Rectal smooth muscle tissue (tissue), 1 donor: ENCODE data around the gene MAGEL2.
"Not testable (repeated sequence)": the region's sequence is repeated elsewhere in the genome, so short reads cannot be mapped to it uniquely, and the experiment has no call there.

Experiments
- H3K27ac ChIP-seq: one replicate; pipeline ENCODE4 v1.7.0; 2013; ENCODE audit warnings: low read depth, low read length, inconsistent platforms
- H3K27me3 ChIP-seq: one replicate; pipeline ENCODE4 v1.7.0; 2013; ENCODE audit warnings: low read length; ENCODE audit not compliant: control insufficient read depth, insufficient read depth
- H3K36me3 ChIP-seq: one replicate; pipeline ENCODE4 v1.7.0; 2013; ENCODE audit warnings: low read length; ENCODE audit not compliant: control insufficient read depth, insufficient read depth
- H3K4me1 ChIP-seq: one replicate; pipeline ENCODE4 v1.7.0; 2013; ENCODE audit warnings: low read length; ENCODE audit not compliant: control insufficient read depth, insufficient read depth
- H3K4me3 ChIP-seq: one replicate; pipeline ENCODE4 v1.7.0; 2013; ENCODE audit warnings: low read length
- H3K9ac ChIP-seq: one replicate; pipeline ENCODE4 v1.7.0; 2013; ENCODE audit warnings: low read length

MAGEL2 gene

GRCh38 chr15:23646165-23647000 is 1.3 kb downstream of the MAGEL2 start:
- H3K36me3 ChIP-seq: no peaks in the 10 kb centered on the region
- no peaks in the 10 kb centered on the region for H3K4me1 ChIP-seq
- H3K27me3 ChIP-seq: no peaks in the 10 kb centered on the region
- H3K27ac ChIP-seq: no peak overlapping the region
- H3K9ac ChIP-seq: no peak overlapping the region
- no peak overlapping the region for H3K4me3 ChIP-seq

- H3K9ac ChIP-seq: no peak overlapping the region
- no peak overlapping the region for H3K4me3 ChIP-seq
- no peaks in the 10 kb centered on the region for H3K36me3 ChIP-seq
- H3K27me3 ChIP-seq: no peaks in the 10 kb centered on the region
- no peaks in the 10 kb centered on the region for H3K4me1 ChIP-seq
- no peak overlapping the region for H3K27ac ChIP-seq
Observed at GRCh38 chr15:23645371-23646164, 2.1 kb downstream of the MAGEL2 start.

- H3K27me3 ChIP-seq: no peaks in the 10 kb centered on the region
Observed at GRCh38 chr15:23644829-23645228, 2.8 kb downstream of the MAGEL2 start.

GRCh38 chr15:23642413-23643044 is 5.1 kb downstream of the MAGEL2 start:
- no peaks in the 10 kb centered on the region for H3K27me3 ChIP-seq
- H3K36me3 ChIP-seq: no peaks in the 10 kb centered on the region
- no peak overlapping the region for H3K27ac ChIP-seq
- H3K4me3 ChIP-seq: no peak overlapping the region
- H3K9ac ChIP-seq: no peak overlapping the region
- H3K4me1 ChIP-seq: no peaks in the 10 kb centered on the region

More at GRCh38 chr15:23644829-23645228, 2.8 kb downstream of the MAGEL2 start:
- H3K4me1 ChIP-seq: no peaks in the 10 kb centered on the region
- H3K27ac ChIP-seq: no peak overlapping the region
- H3K4me3 ChIP-seq: no peak overlapping the region
- H3K9ac ChIP-seq: no peak overlapping the region
- no peaks in the 10 kb centered on the region for H3K36me3 ChIP-seq

GRCh38 chr15:23634181-23634580 is 13.5 kb downstream of the MAGEL2 start:
- Histone ChIP-seq H3K9ac (no peak overlapping the region), H3K27ac (no peak overlapping the region), H3K27me3 (no peaks in the 10 kb centered on the region), H3K4me3 (no peak overlapping the region), H3K4me1 (no peaks in the 10 kb centered on the region), H3K36me3 (no peaks in the 10 kb centered on the region)

GRCh38 chr15:23629234-23629805 is 18.3 kb downstream of the MAGEL2 start:
- Histone ChIP-seq H3K9ac (no peak overlapping the region), H3K36me3 (no peaks in the 10 kb centered on the region), H3K4me3 (no peak overlapping the region), H3K4me1 (no peaks in the 10 kb centered on the region), H3K27ac (no peak overlapping the region), H3K27me3 (no peaks in the 10 kb centered on the region)

- no peaks in the 10 kb centered on the region for H3K36me3 ChIP-seq
- no peak overlapping the region for H3K4me3 ChIP-seq
- H3K27me3 ChIP-seq: no peaks in the 10 kb centered on the region
- H3K9ac ChIP-seq: no peak overlapping the region
- H3K27ac ChIP-seq: no peak overlapping the region
- no peaks in the 10 kb centered on the region for H3K4me1 ChIP-seq
Observed at GRCh38 chr15:23628612-23629233, 18.9 kb downstream of the MAGEL2 start.

GRCh38 chr15:23616536-23616935 is 31.1 kb downstream of the MAGEL2 start:
- H3K4me1 ChIP-seq: no peaks in the 10 kb centered on the region
- H3K4me3 ChIP-seq: no peak overlapping the region
- H3K36me3 ChIP-seq: no peaks in the 10 kb centered on the region
- no peaks in the 10 kb centered on the region for H3K27me3 ChIP-seq
- H3K9ac ChIP-seq: no peak overlapping the region
- H3K27ac ChIP-seq: no peak overlapping the region

- no peaks in the 10 kb centered on the region for H3K4me1 ChIP-seq
- H3K4me3 ChIP-seq: no peak overlapping the region
- H3K9ac ChIP-seq: no peak overlapping the region
- H3K36me3 ChIP-seq: no peaks in the 10 kb centered on the region
- H3K27ac ChIP-seq: no peak overlapping the region
- no peaks in the 10 kb centered on the region for H3K27me3 ChIP-seq
Observed at GRCh38 chr15:23606226-23606625, 41.4 kb downstream of the MAGEL2 start.

GRCh38 chr15:23602124-23602523 is 45.5 kb downstream of the MAGEL2 start:
- H3K36me3 ChIP-seq: no peaks in the 10 kb centered on the region
- no peak overlapping the region for H3K9ac ChIP-seq
- no peaks in the 10 kb centered on the region for H3K27me3 ChIP-seq
- H3K4me1 ChIP-seq: no peaks in the 10 kb centered on the region
- H3K4me3 ChIP-seq: no peak overlapping the region
- no peak overlapping the region for H3K27ac ChIP-seq

GRCh38 chr15:23599053-23599452 is 48.6 kb downstream of the MAGEL2 start:
- H3K36me3 ChIP-seq: no peaks in the 10 kb centered on the region
- no peak overlapping the region for H3K4me3 ChIP-seq
- H3K4me1 ChIP-seq: no peaks in the 10 kb centered on the region
- H3K27ac ChIP-seq: no peak overlapping the region
- H3K27me3 ChIP-seq: no peaks in the 10 kb centered on the region
- H3K9ac ChIP-seq: no peak overlapping the region

GRCh38 chr15:23597278-23597677 is 50.4 kb downstream of the MAGEL2 start:
- H3K27me3 ChIP-seq, H3K27ac ChIP-seq, H3K4me3 ChIP-seq, H3K9ac ChIP-seq, H3K4me1 ChIP-seq, H3K36me3 ChIP-seq: not testable (repeated sequence)
